Keratinocyte (primary cell): ENCODE measurements around the gene SLC6A9. TPM values are rescaled to one million over a fixed set of nuclear protein-coding genes. Genes with fewer than 3 reads are reported as not detected.

Experiments used
- DNase-seq: peaks from one replicate; pipeline ENCODE4 v3.0.0-alpha.2; 2011; ENCODE audit warnings: low read depth, missing footprints, low spot score
- FAIRE-seq: peaks from 2 replicates; lab custom pipeline; 2011; peaks lifted over from hg19 to GRCh38; lab: Jason Lieb, UNC
- H2AFZ ChIP-seq: 2 replicates; pipeline ENCODE4 v1.6.0; 2012; ENCODE audit warnings: low read length, control low read depth, inconsistent platforms; ENCODE audit not compliant: control insufficient read depth
- H3K27ac ChIP-seq: 2 replicates; pipeline ENCODE4 v1.5.1; 2011; ENCODE audit warnings: low read length; ENCODE audit not compliant: control insufficient read depth, insufficient read depth
- H3K27me3 ChIP-seq: 3 replicates; pipeline ENCODE4 v1.6.0; 2011; ENCODE audit warnings: low read length; ENCODE audit not compliant: control insufficient read depth, insufficient read depth; ENCODE audit errors: extremely low read depth
- H3K36me3 ChIP-seq, 2 experiments: 2 replicates in 1 of 2; 3 replicates in 1 of 2; pipeline ENCODE4 v1.5.1; 2011; ENCODE audit warnings: low read length in 2 of 2, mild to moderate bottlenecking in 1 of 2; ENCODE audit not compliant: control insufficient read depth in 2 of 2, insufficient read depth in 2 of 2; ENCODE audit errors: extremely low read depth in 1 of 2
- H3K4me1 ChIP-seq: 3 replicates; pipeline ENCODE4 v1.5.1; 2011; ENCODE audit warnings: low read length; ENCODE audit not compliant: control insufficient read depth, insufficient read depth; ENCODE audit errors: extremely low read depth
- H3K4me2 ChIP-seq: 3 replicates; pipeline ENCODE4 v1.6.0; 2011; ENCODE audit warnings: low read depth, low read length; ENCODE audit not compliant: control insufficient read depth, insufficient read depth; ENCODE audit errors: extremely low read depth
- H3K4me3 ChIP-seq, 3 experiments: fragments of 200-600 bp in 1 of 3; sonication (generic) in 1 of 3; 2 replicates in 2 of 3; 3 replicates in 1 of 3; pipeline ENCODE4 v1.5.1; 2011 to 2016; ENCODE audit warnings: low read length in 3 of 3, mild to moderate bottlenecking in 3 of 3, control low read depth in 2 of 3, inconsistent platforms in 1 of 3, low read depth in 1 of 3, mixed read lengths in 1 of 3, mixed run types in 1 of 3, moderate library complexity in 1 of 3; ENCODE audit not compliant: control insufficient read depth in 2 of 3, insufficient read depth in 2 of 3; ENCODE audit errors: extremely low read depth in 1 of 3
- H3K79me2 ChIP-seq: 2 replicates; pipeline ENCODE4 v1.6.0; 2012; ENCODE audit warnings: low read length; ENCODE audit not compliant: control insufficient read depth, insufficient read depth
- H3K9ac ChIP-seq: 3 replicates; pipeline ENCODE4 v1.6.0; 2011; ENCODE audit warnings: low read length; ENCODE audit not compliant: control insufficient read depth, insufficient read depth; ENCODE audit errors: extremely low read depth
- H3K9me1 ChIP-seq: 3 replicates; pipeline ENCODE4 v1.6.0; 2011; ENCODE audit warnings: low read length; ENCODE audit not compliant: control insufficient read depth, insufficient read depth; ENCODE audit errors: extremely low read depth
- H3K9me3 ChIP-seq: 2 replicates; pipeline ENCODE4 v1.5.1; 2012; ENCODE audit warnings: low read depth, low read length; ENCODE audit not compliant: control insufficient read depth
- H4K20me1 ChIP-seq: 3 replicates; pipeline ENCODE4 v1.6.0; 2011; ENCODE audit warnings: low read length; ENCODE audit not compliant: control insufficient read depth, insufficient read depth; ENCODE audit errors: extremely low read depth
- EZH2 ChIP-seq: IDR thresholded peaks from one replicate; pipeline ENCODE4 v1.6.1; 2012; ENCODE audit warnings: inconsistent platforms, mild to moderate bottlenecking, low read length, moderate library complexity
- dilution Hi-C: fragments of 300-500 bp; cut with MboI; formaldehyde crosslinking; loops from one replicate; pipeline ENCODE4 v1.7.0; 2020; ENCODE audit warnings: low sequenced_read_pairs; ENCODE audit not compliant: extremely low pct_ligation_motif_present
- polyA plus RNA-seq, 5 experiments: library from polyadenylated mRNA; depleted of rRNA in 3 of 5; stranded (reverse) in 3 of 5; stranded (forward) in 1 of 5; unstranded in 1 of 5; fragments of >200 nt; gene quantifications; 1 replicate in 1 of 5; 2 replicates in 3 of 5; 3 replicates in 1 of 5; pipeline versions ENCODE4 v1.2.1 to v1.2.3, GENCODE V29; 2011 to 2012; ENCODE audit warnings: missing spikeins in 2 of 5, low read depth in 1 of 5, low replicate concordance in 1 of 5
- TF ChIP-seq, protein P1 (sequence below), 3 experiments: IDR thresholded peaks in 1 of 3; conservative IDR thresholded peaks in 1 of 3; optimal IDR thresholded peaks in 1 of 3; 2 replicates in 2 of 3; 3 replicates in 1 of 3; pipeline versions ENCODE3 to v1.5.1; 2011; ENCODE audit warnings: low read length in 3 of 3, mild to moderate bottlenecking in 3 of 3, moderate library complexity in 2 of 3, control low read depth in 1 of 3, inconsistent platforms in 1 of 3; ENCODE audit not compliant: insufficient read depth in 2 of 3; ENCODE audit errors: extremely low read depth in 1 of 3

Gene SLC6A9
- polyA plus RNA-seq, 1 donor (not counting 4 experiments of a cell fraction or from before 2014, with no cell fraction given) = 5.3 TPM

DNA sequence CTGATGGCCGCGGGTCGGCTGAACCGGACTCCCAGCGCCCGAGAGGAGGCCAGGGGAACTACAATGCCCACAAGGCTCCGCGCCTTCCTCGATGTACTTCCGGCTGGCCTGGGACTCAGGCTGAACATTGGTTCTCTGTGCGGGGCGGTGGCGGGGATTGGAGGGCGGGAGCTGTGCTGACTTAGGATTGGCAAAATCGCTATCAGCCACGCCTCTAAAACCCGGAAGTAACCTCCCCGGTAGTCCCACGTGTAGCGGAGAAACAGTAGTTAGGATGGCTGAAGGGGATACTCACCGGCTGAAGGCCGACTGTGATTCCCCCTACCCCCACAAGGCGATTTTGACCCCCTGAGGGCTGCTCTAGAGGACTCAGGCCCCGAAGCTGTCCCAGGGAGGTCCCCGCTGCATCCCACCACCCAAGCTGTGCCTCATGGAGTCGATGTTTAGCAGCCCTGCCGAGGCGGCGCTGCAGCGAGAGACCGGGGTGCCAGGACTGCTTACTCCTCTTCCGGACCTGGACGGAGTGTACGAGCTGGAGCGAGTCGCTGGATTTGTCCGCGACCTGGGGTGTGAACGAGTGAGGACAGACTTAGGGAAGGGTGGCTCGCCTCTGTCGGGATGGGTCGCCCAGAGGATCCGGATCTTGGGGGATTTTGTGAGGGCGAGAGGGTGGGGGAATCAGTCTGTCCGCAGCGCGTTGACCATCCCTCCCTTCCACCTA lies 61.4 kb downstream of the SLC6A9 start, which contains the start of gene DPH2:
TSS of gene DPH2 (plus strand) at position 265 of the 721 bp plus-strand sequence. CDS start at position 431, 166 bp downstream.
- Histone ChIP-seq H3K27me3 (no peaks in the 10 kb centered on the region), H4K20me1 (no peaks in the 10 kb centered on the region), H3K4me2 (peak within 1 kb of the TSS; percentile 85), H3K79me2 (peaks cover 19% of the 10 kb centered on the region), H2AFZ (peak within 1 kb of the TSS; percentile 90), H3K9ac (peak within 1 kb of the TSS; percentile 87), H3K9me1 (peaks cover 5% of the 10 kb centered on the region), H3K36me3 (peaks cover 21 to 30% of the 10 kb centered on the region in 2 experiments), H3K27ac (peak within 1 kb of the TSS; percentile 68), H3K9me3 (no peaks in the 10 kb centered on the region), H3K4me1 (peaks cover 16% of the 10 kb centered on the region), H3K4me3 (peak within 1 kb of the TSS; percentile 91 to 98 (median 97))
- DNase-seq (no peak), FAIRE-seq (peak; percentile 95)
- TF ChIP-seq, protein P1, sequence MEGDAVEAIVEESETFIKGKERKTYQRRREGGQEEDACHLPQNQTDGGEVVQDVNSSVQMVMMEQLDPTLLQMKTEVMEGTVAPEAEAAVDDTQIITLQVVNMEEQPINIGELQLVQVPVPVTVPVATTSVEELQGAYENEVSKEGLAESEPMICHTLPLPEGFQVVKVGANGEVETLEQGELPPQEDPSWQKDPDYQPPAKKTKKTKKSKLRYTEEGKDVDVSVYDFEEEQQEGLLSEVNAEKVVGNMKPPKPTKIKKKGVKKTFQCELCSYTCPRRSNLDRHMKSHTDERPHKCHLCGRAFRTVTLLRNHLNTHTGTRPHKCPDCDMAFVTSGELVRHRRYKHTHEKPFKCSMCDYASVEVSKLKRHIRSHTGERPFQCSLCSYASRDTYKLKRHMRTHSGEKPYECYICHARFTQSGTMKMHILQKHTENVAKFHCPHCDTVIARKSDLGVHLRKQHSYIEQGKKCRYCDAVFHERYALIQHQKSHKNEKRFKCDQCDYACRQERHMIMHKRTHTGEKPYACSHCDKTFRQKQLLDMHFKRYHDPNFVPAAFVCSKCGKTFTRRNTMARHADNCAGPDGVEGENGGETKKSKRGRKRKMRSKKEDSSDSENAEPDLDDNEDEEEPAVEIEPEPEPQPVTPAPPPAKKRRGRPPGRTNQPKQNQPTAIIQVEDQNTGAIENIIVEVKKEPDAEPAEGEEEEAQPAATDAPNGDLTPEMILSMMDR (optimal IDR thresholded peaks at IDR 0.05 in 1 of 3, IDR thresholded peaks at IDR 0.05 in 1 of 3, conservative IDR thresholded peaks at IDR 0.05 in 1 of 3; ENCODE audit: extremely low read depth in 1 of 3, insufficient read depth in 2 of 3, low read length in 3 of 3) = peak in 1 of 3 experiments; percentile 19
- no peak for TF ChIP-seq EZH2
- dilution Hi-C loops = no loop called here

DNA sequence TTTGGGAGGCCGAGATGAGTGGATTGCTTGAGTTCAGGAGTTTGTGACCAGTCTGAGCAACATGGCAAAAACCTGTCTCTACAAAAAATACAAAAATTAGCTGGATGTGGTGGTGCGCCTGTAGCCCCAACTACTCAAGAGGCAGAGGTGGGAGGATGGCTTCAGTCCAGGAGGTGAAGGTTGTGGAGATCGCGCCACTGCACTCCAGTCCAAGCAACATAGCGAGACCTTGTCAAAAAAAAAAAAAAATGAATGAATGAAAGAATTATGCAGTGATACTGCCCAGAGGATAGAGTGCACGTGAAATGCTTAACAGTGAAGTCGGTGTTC lies 61.9 kb downstream of the SLC6A9 start:
- no peak overlapping the region for H3K4me3 ChIP-seq
- dilution Hi-C loops = no loop called here
- TF ChIP-seq, protein P1 (optimal IDR thresholded peaks at IDR 0.05 in 1 of 3, IDR thresholded peaks at IDR 0.05 in 1 of 3, conservative IDR thresholded peaks at IDR 0.05 in 1 of 3; ENCODE audit: extremely low read depth in 1 of 3, insufficient read depth in 2 of 3, low read length in 3 of 3) = no peak
- no peak for TF ChIP-seq EZH2

More for the DNA sequence above, 61.9 kb downstream of the SLC6A9 start:
- Histone ChIP-seq H4K20me1 (no peaks in the 10 kb centered on the region), H3K4me2 (peak overlapping the region; percentile 45), H3K27me3 (no peaks in the 10 kb centered on the region), H3K79me2 (peaks cover 17% of the 10 kb centered on the region), H3K27ac (no peak overlapping the region), H3K4me1 (peaks cover 16% of the 10 kb centered on the region), H3K9me3 (no peaks in the 10 kb centered on the region), H3K9ac (no peak overlapping the region), H2AFZ (no peak overlapping the region), H3K9me1 (peaks cover 5% of the 10 kb centered on the region), H3K36me3 (peaks cover 22 to 30% of the 10 kb centered on the region in 2 experiments)
- FAIRE-seq (no peak), DNase-seq (no peak)
